SH-SY5Y (cell line): ENCODE results near the gene PHF24.

Source experiments
- GATA2 ChIP-seq: IDR thresholded peaks from 2 replicates; pipeline ENCODE4 v1.6.1; 2011; ENCODE audit warnings: mild to moderate bottlenecking, low read depth, low read length
- GATA3 ChIP-seq: IDR thresholded peaks from 2 replicates; pipeline ENCODE4 v1.6.1; 2011; ENCODE audit warnings: low read depth, mild to moderate bottlenecking, low read length, moderate library complexity

GRCh38 chr9:35010351-35010958 is 52.4 kb downstream of the PHF24 start:
- no peak for TF ChIP-seq GATA2
- TF ChIP-seq GATA3 = no peak
